HepG2 (cell line): ENCODE results near the gene AUH. TPM values are rescaled to one million over a fixed set of nuclear protein-coding genes. Genes with fewer than 3 reads are reported as not detected.

Source experiments
- ATAC-seq: fragments of 200-7000 bp; cut with Tn5 transposase; 3 replicates; pipeline ENCODE4 v1.9.1; 2020; ENCODE audit warnings: mild to moderate bottlenecking, moderate library complexity
- BruUV-seq: library from RNA; stranded (reverse); fragments of 400-500 nt; replicated peaks from 2 replicates; lab custom pipeline; 2021; lab: Mats Ljungman, UMichigan
- CTCF ChIA-PET: fragments of 300-600 bp; formaldehyde crosslinking; extraction: SDS; loops from one replicate; lab custom pipeline; 2021; ENCODE audit warnings: low total read pairs, inconsistent platforms, low intra/inter-chr PET ratio; lab: Yijun Ruan, JAX
- POLR2A ChIA-PET: fragments of 350-600 bp; sonication (Branson Sonifier 250); formaldehyde crosslinking; loops from one replicate; lab custom pipeline; 2020; ENCODE audit warnings: antibody characterized with exemption, inconsistent platforms; lab: Yijun Ruan, JAX
- DNase-seq: peaks from one replicate; pipeline ENCODE4 v3.0.0-alpha.2; 2015; ENCODE audit warnings: low spot score
- FAIRE-seq: peaks from 3 replicates; lab custom pipeline; 2011; peaks lifted over from hg19 to GRCh38; lab: Jason Lieb, UNC
- H2AFZ ChIP-seq: one replicate; pipeline ENCODE4 v1.6.1; 2011; ENCODE audit warnings: low read length, inconsistent platforms
- H3K27ac ChIP-seq: fragments of 300-600 bp; 3 replicates; pipeline ENCODE4 v1.8.0; 2011; ENCODE audit warnings: mixed run types, mild to moderate bottlenecking, mixed read lengths, low read length, inconsistent platforms; ENCODE audit not compliant: insufficient read depth; ENCODE audit errors: extremely low read length
- H3K27me3 ChIP-seq, 2 experiments: fragments of 200-600 bp in 1 of 2; 2 replicates in 1 of 2; 3 replicates in 1 of 2; pipeline versions ENCODE4 v1.6.0 to v1.8.0; 2011; ENCODE audit warnings: low read length in 2 of 2, mild to moderate bottlenecking in 2 of 2, moderate library complexity in 2 of 2, inconsistent platforms in 1 of 2; ENCODE audit not compliant: insufficient read depth in 2 of 2, control insufficient read depth in 1 of 2
- H3K36me3 ChIP-seq, 2 experiments: fragments of 200-600 bp in 1 of 2; replicated peaks in 1 of 2; 2 replicates in 1 of 2; 3 replicates in 1 of 2; pipeline versions ENCODE4 v1.5.1 to v1.8.0; 2011; ENCODE audit warnings: low read length in 2 of 2, inconsistent platforms in 1 of 2; ENCODE audit not compliant: insufficient read depth in 2 of 2, control insufficient read depth in 1 of 2
- H3K4me1 ChIP-seq: 2 replicates; pipeline ENCODE4 v1.5.1; 2012; ENCODE audit warnings: low read length, inconsistent platforms; ENCODE audit not compliant: insufficient read depth
- H3K4me2 ChIP-seq: 2 replicates; pipeline ENCODE4 v1.6.0; 2011; ENCODE audit warnings: low read depth, low read length, inconsistent platforms
- H3K4me3 ChIP-seq, 3 experiments: fragments of 200-600 bp in 1 of 3; sonication (generic), shearing (Covaris generic) in 1 of 3; replicated peaks in 1 of 3; 2 replicates each; pipeline ENCODE4 v1.5.1; 2011 to 2016; ENCODE audit warnings: low read length in 3 of 3, inconsistent platforms in 2 of 3, low read depth in 2 of 3, mild to moderate bottlenecking in 2 of 3, control low read depth in 1 of 3, mixed read lengths in 1 of 3; ENCODE audit not compliant: insufficient read depth in 1 of 3
- H3K79me2 ChIP-seq: one replicate; pipeline ENCODE4 v1.6.1; 2011; ENCODE audit warnings: low read length, inconsistent platforms; ENCODE audit not compliant: insufficient read depth
- H3K9ac ChIP-seq: 2 replicates; pipeline ENCODE4 v1.6.0; 2011; ENCODE audit warnings: mild to moderate bottlenecking, low read depth, low read length, inconsistent platforms; ENCODE audit not compliant: insufficient read depth
- H3K9me3 ChIP-seq: 2 replicates; pipeline ENCODE4 v1.5.1; 2012; ENCODE audit warnings: mild to moderate bottlenecking, low read length
- H4K20me1 ChIP-seq: 2 replicates; pipeline ENCODE4 v1.6.0; 2011; ENCODE audit warnings: inconsistent platforms, mild to moderate bottlenecking, low read length, moderate library complexity; ENCODE audit not compliant: insufficient read depth
- FOXC1 ChIP-seq: sonication (generic); formaldehyde crosslinking; IDR thresholded peaks from 2 replicates; pipeline ENCODE4 v1.8.0; 2022; ENCODE audit warnings: mild to moderate bottlenecking, missing genetic modification reagents, borderline replicate concordance
- FOXO1 ChIP-seq: sonication (generic); formaldehyde crosslinking; IDR thresholded peaks from 2 replicates; pipeline ENCODE4 v1.4.0; 2020; ENCODE audit warnings: missing genetic modification reagents
- GPN1 ChIP-seq: sonication (generic); formaldehyde crosslinking; IDR thresholded peaks from 2 replicates; pipeline ENCODE4 v1.5.1; 2020; ENCODE audit warnings: missing genetic modification reagents, borderline replicate concordance
- HMG20A ChIP-seq: IDR thresholded peaks from 2 replicates; pipeline ENCODE4 v1.6.1; 2016; ENCODE audit warnings: borderline replicate concordance
- HNRNPLL ChIP-seq: fragments of 200-400 bp; formaldehyde crosslinking; IDR thresholded peaks from 2 replicates; pipeline ENCODE4 v1.6.1; 2017; ENCODE audit warnings: mild to moderate bottlenecking, low read depth, low read length; ENCODE audit not compliant: poor library complexity, severe bottlenecking
- JUND ChIP-seq: sonication (generic); formaldehyde crosslinking; IDR thresholded peaks from 2 replicates; pipeline ENCODE4 v1.8.0; 2022; ENCODE audit warnings: mild to moderate bottlenecking, missing genetic modification reagents
- KAT8 ChIP-seq: IDR thresholded peaks from 2 replicates; pipeline ENCODE4 v1.6.1; 2016; ENCODE audit warnings: missing genetic modification reagents, missing compliant biosample characterization
- SETDB1 ChIP-seq: sonication (generic); formaldehyde crosslinking; IDR thresholded peaks from 2 replicates; pipeline ENCODE4 v1.5.1; 2020; ENCODE audit warnings: missing genetic modification reagents, mild to moderate bottlenecking, borderline replicate concordance
- TSC22D2 ChIP-seq: sonication (generic); formaldehyde crosslinking; IDR thresholded peaks from 2 replicates; pipeline ENCODE4 v1.5.1; 2020; ENCODE audit warnings: missing genetic modification reagents, mild to moderate bottlenecking, borderline replicate concordance
- ZKSCAN1 ChIP-seq: fragments of 150-350 bp; IDR thresholded peaks from 2 replicates; pipeline ENCODE4 v1.6.1; 2014; ENCODE audit warnings: low read length
- ZNF10 ChIP-seq: sonication (generic); formaldehyde crosslinking; IDR thresholded peaks from 2 replicates; pipeline ENCODE4 v1.4.0; 2020; ENCODE audit warnings: mild to moderate bottlenecking, low read depth, missing genetic modification reagents, borderline replicate concordance
- ZNF276 ChIP-seq: sonication (generic); formaldehyde crosslinking; IDR thresholded peaks from 2 replicates; pipeline ENCODE4 v1.4.0; 2020; ENCODE audit warnings: mild to moderate bottlenecking, low read depth, missing genetic modification reagents
- ZNF543 ChIP-seq: sonication (generic); formaldehyde crosslinking; IDR thresholded peaks from 2 replicates; pipeline ENCODE4 v1.4.0; 2020; ENCODE audit warnings: mild to moderate bottlenecking, missing genetic modification reagents
- ZNF660 ChIP-seq: sonication (generic); formaldehyde crosslinking; IDR thresholded peaks from 2 replicates; pipeline ENCODE4 v1.5.1; 2020; ENCODE audit warnings: mild to moderate bottlenecking, low read depth, missing genetic modification reagents, borderline replicate concordance
- WGBS: methylation state at CpG from one replicate; pipeline ENCODE4 v1.1.6; 2017; ENCODE audit warnings: low lambda C conversion rate; 5-methylcytosine and 5-hydroxymethylcytosine counted together
- in situ Hi-C: cut with HindIII; loops from 2 replicates; pipeline ENCODE4 v1.10.0; 2017; ENCODE audit warnings: low pct_unique_long_range_greater_than_20kb; ENCODE audit not compliant: extremely low pct_ligation_motif_present
- intact Hi-C: fragments of 100-400 bp; cut with micrococcal nuclease; formaldehyde crosslinking; loops from one replicate; pipeline ENCODE4 v1.10.0; 2022; ENCODE audit not compliant: unreplicated experiment
- polyA plus RNA-seq, 8 experiments: library from polyadenylated mRNA; depleted of rRNA in 3 of 8; stranded (reverse) in 7 of 8; unstranded in 1 of 8; fragments of >200 nt; fragmentation: Illumina TruSeq in 4 of 8; extraction: Trizol in 4 of 8; gene quantifications; 2 replicates each; pipeline versions ENCODE4 v1.2.1 to v1.2.3, GENCODE V29; 2011 to 2016; ENCODE audit warnings: low read depth in 4 of 8, missing spikeins in 1 of 8, mixed read lengths in 1 of 8; ENCODE audit not compliant: insufficient read depth in 1 of 8
- total RNA-seq, 5 experiments: library from RNA; depleted of rRNA; stranded (reverse); fragments of >200 nt; fragmentation: Illumina TruSeq; extraction: Trizol; gene quantifications; 2 replicates each; pipeline ENCODE4 v1.2.3, GENCODE V29; 2016; ENCODE audit warnings: low read depth in 1 of 5

AUH gene
- total and polyA plus RNA-seq, 2 of the 13 experiments (the other 11 are each of a cell fraction or from before 2014, with no cell fraction given): 25.8 to 31.9 TPM

DNA sequence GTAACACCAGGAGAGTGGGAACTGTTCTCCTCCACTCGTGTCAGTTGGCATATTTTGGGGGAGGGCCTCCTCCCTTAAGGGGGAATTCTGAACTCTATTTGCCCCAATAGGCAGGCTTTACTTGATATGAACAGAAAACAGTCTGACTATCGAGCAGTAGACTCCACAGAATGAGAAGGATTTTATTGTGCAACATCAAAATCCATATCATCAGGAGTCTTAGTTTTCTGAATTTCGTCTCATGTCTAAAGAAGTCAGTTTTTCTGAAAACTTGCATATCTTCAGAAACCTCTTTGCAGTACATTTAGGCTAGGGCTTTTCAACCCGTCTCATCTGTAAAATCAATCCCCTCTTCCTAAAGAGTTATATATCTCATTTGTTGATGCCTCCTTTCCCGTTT is 96.2 kb downstream of the AUH start (continued):
- TF ChIP-seq ZNF276 (CRISPR knock-in tag): no peak
- TF ChIP-seq HNRNPLL: no peak
- TF ChIP-seq ZNF543 (CRISPR knock-in tag): no peak
- TF ChIP-seq FOXC1 (CRISPR knock-in tag): no peak
- no peak for TF ChIP-seq SETDB1

- H2AFZ ChIP-seq: no peak overlapping the region
- no peak overlapping the region for H3K4me2 ChIP-seq
- no peak overlapping the region for H3K9ac ChIP-seq
- no peak overlapping the region for H3K27ac ChIP-seq
- POLR2A ChIA-PET: no interaction called here
- 37% methylated on average over 1 of the region's 1 CpG for WGBS
- DNase-seq (no peak), FAIRE-seq (no peak), ATAC-seq (no peak)
- no peaks in the 10 kb centered on the region for H3K79me2 ChIP-seq
- intact Hi-C loops (no loop called here), in situ Hi-C loops (no loop called here)
- no TSS peak for BruUV-seq
- H3K4me1 ChIP-seq: peaks cover 11% of the 10 kb centered on the region
- no peaks in the 10 kb centered on the region for H3K9me3 ChIP-seq
- CTCF ChIA-PET: no interaction called here
- H3K36me3 ChIP-seq: peaks cover 2 to 3% of the 10 kb centered on the region in 2 experiments; a peak in 2 of 5 replicates
- no peaks in the 10 kb centered on the region for H3K27me3 ChIP-seq
- no peak overlapping the region for H3K4me3 ChIP-seq
- TF ChIP-seq FOXO1 (CRISPR knock-in tag) (no peak), ZNF660 (CRISPR knock-in tag) (no peak), HMG20A (CRISPR knock-in tag) (no peak), TSC22D2 (no peak), KAT8 (no peak), ZNF10 (no peak), JUND (no peak), ZKSCAN1 (no peak), GPN1 (CRISPR knock-in tag) (no peak)
- no peaks in the 10 kb centered on the region for H4K20me1 ChIP-seq
Observed at GRCh38 chr9:91261417-91261816, 100.3 kb downstream of the AUH start.
